HFFc6 (cell line): ENCODE data around the gene CYP2F1. TPM values are rescaled to one million over a fixed set of nuclear protein-coding genes. Genes with fewer than 3 reads are reported as not detected.
"Not testable (repeated sequence)": the region's sequence is repeated elsewhere in the genome, so short reads cannot be mapped to it uniquely, and the experiment has no call there.

ENCODE experiments used
- DNase-seq: peaks from one replicate; pipeline ENCODE4 v3.0.0-alpha.2; 2018
- H3K27ac Mint-ChIP-seq: 2 replicates; pipeline ENCODE4 v1.8.0; 2020; ENCODE audit warnings: mild to moderate bottlenecking, mixed read lengths
- H3K27me3 Mint-ChIP-seq: 2 replicates; pipeline ENCODE4 v1.8.0; 2021; ENCODE audit warnings: mild to moderate bottlenecking, moderate library complexity, mixed read lengths; ENCODE audit not compliant: insufficient read depth
- H3K36me3 Mint-ChIP-seq: 2 replicates; pipeline ENCODE4 v1.8.0; 2021; ENCODE audit warnings: low read depth, mixed read lengths
- H3K4me1 Mint-ChIP-seq: 2 replicates; pipeline ENCODE4 v1.8.0; 2020; ENCODE audit warnings: low read depth, mixed read lengths
- H3K4me3 Mint-ChIP-seq: 2 replicates; pipeline ENCODE4 v1.8.0; 2020; ENCODE audit warnings: mild to moderate bottlenecking, moderate library complexity, mixed read lengths
- H3K9me3 Mint-ChIP-seq: 2 replicates; pipeline ENCODE4 v1.8.0; 2020; ENCODE audit warnings: mild to moderate bottlenecking, mixed read lengths
- total RNA-seq, 6 experiments: library from RNA; stranded (reverse); fragmentation: NEBNext Ultra II Directional; extraction: Animal tissue kit (Norgen Biotek cat#: 25700); gene quantifications; 2 replicates in 1 of 6; 3 replicates in 5 of 6; pipeline ENCODE4 v1.2.3, GENCODE V29; 2021
- TF ChIP-seq, protein P1 (sequence below): fragments of 200-600 bp; sonication (generic); IDR thresholded peaks from 2 replicates; pipeline ENCODE4 v1.5.0; 2021; ENCODE audit warnings: antibody characterized with exemption, mild to moderate bottlenecking

The CYP2F1 gene
- total RNA-seq, 6 experiments from 2014 or later: not detected

GRCh38 chr19:41088151-41088550 is 26.1 kb upstream of the CYP2F1 start, which contains the start of gene CYP2A13:
CYP2A13 (plus strand) TSS chr19:41088451; CDS start chr19:41088472, 21 bp downstream.
- Mint-ChIP-seq H3K27ac (no peak within 1 kb of the TSS), H3K27me3 (peaks cover 23% of the 10 kb centered on the region), H3K4me3 (no peak within 1 kb of the TSS), H3K36me3 (no peaks in the 10 kb centered on the region), H3K9me3 (no peaks in the 10 kb centered on the region), H3K4me1 (no peaks in the 10 kb centered on the region)
- TF ChIP-seq, protein P1, sequence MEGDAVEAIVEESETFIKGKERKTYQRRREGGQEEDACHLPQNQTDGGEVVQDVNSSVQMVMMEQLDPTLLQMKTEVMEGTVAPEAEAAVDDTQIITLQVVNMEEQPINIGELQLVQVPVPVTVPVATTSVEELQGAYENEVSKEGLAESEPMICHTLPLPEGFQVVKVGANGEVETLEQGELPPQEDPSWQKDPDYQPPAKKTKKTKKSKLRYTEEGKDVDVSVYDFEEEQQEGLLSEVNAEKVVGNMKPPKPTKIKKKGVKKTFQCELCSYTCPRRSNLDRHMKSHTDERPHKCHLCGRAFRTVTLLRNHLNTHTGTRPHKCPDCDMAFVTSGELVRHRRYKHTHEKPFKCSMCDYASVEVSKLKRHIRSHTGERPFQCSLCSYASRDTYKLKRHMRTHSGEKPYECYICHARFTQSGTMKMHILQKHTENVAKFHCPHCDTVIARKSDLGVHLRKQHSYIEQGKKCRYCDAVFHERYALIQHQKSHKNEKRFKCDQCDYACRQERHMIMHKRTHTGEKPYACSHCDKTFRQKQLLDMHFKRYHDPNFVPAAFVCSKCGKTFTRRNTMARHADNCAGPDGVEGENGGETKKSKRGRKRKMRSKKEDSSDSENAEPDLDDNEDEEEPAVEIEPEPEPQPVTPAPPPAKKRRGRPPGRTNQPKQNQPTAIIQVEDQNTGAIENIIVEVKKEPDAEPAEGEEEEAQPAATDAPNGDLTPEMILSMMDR: no peak
- DNase-seq: no peak

- Mint-ChIP-seq H3K4me3 (no peak overlapping the region), H3K4me1 (no peaks in the 10 kb centered on the region), H3K27me3 (peaks cover 30% of the 10 kb centered on the region), H3K36me3 (no peaks in the 10 kb centered on the region), H3K9me3 (no peaks in the 10 kb centered on the region), H3K27ac (no peak overlapping the region)
- TF ChIP-seq, protein P1: no peak
- no peak for DNase-seq
Measured at GRCh38 chr19:41089959-41090358, 24.3 kb upstream of the CYP2F1 start.

DNA sequence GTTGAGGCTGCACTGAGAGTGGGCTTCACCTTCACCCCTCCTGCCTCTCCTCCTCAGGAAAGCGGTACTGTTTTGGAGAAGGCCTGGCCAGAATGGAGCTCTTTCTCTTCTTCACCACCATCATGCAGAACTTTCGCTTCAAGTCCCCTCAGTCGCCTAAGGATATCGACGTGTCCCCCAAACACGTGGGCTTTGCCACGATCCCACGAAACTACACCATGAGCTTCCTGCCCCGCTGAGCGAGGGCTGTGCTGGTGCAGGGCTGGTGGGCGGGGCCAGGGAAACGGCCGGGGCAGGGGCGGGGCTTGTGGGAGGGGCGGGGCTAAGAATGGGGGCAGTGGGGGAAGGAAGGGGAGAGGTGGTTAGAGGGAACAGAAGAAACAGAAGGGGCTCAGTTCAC is 18.5 kb upstream of the CYP2F1 start:
- TF ChIP-seq, protein P1: no peak
- no peak for DNase-seq
- no peak overlapping the region for H3K4me3 Mint-ChIP-seq
- no peaks in the 10 kb centered on the region for H3K36me3 Mint-ChIP-seq
- H3K27me3 Mint-ChIP-seq: peaks cover 25% of the 10 kb centered on the region
- H3K4me1 Mint-ChIP-seq: no peaks in the 10 kb centered on the region
- H3K9me3 Mint-ChIP-seq: no peaks in the 10 kb centered on the region; the same call in 1 of the 2 replicates
- no peak overlapping the region for H3K27ac Mint-ChIP-seq

DNA sequence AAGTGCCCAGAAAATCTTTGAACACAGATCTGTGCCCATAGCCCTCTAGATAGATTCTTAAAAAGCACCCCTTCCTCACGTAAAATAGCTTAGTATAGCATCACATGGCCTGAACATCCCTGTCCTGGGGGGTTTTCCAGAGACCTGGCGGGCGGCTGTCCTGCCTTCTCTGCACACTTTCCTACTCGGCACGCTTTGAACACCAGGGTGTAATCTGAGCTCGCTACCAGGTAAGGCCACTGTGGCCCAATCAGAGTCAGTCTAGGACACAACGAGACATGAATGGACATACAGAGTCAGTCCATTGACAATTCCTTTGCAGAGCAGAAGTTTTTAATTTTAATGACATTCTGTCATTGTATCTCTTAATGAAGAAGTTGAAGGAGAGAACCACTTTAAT is 17.9 kb upstream of the CYP2F1 start:
- no peaks in the 10 kb centered on the region for H3K4me1 Mint-ChIP-seq
- no peak overlapping the region for H3K27ac Mint-ChIP-seq
- no peak for DNase-seq
- H3K36me3 Mint-ChIP-seq: no peaks in the 10 kb centered on the region
- peaks cover 25% of the 10 kb centered on the region for H3K27me3 Mint-ChIP-seq
- H3K4me3 Mint-ChIP-seq: no peak overlapping the region
- H3K9me3 Mint-ChIP-seq: peaks cover under 1% of the 10 kb centered on the region; the same call in 1 of the 2 replicates
- TF ChIP-seq, protein P1: no peak

- no peak for DNase-seq
- Mint-ChIP-seq H3K4me3 (no peak overlapping the region), H3K36me3 (peaks cover 3% of the 10 kb centered on the region), H3K27me3 (peaks cover 24% of the 10 kb centered on the region), H3K9me3 (peaks cover 10% of the 10 kb centered on the region), H3K27ac (no peak overlapping the region), H3K4me1 (no peaks in the 10 kb centered on the region)
- TF ChIP-seq, protein P1: no peak
Measured at GRCh38 chr19:41097302-41097701, 16.9 kb upstream of the CYP2F1 start.

- H3K9me3 Mint-ChIP-seq: peaks cover 15% of the 10 kb centered on the region
- no peaks in the 10 kb centered on the region for H3K4me1 Mint-ChIP-seq
- no peak for DNase-seq
- peaks cover 6% of the 10 kb centered on the region for H3K36me3 Mint-ChIP-seq
- H3K27ac Mint-ChIP-seq: no peak overlapping the region
- TF ChIP-seq, protein P1: no peak
- H3K4me3 Mint-ChIP-seq: no peak overlapping the region
- H3K27me3 Mint-ChIP-seq: peaks cover 22% of the 10 kb centered on the region
Measured at GRCh38 chr19:41098762-41099161, 15.5 kb upstream of the CYP2F1 start.

GRCh38 chr19:41102210-41102609 is 12.0 kb upstream of the CYP2F1 start:
- not testable (repeated sequence) for H3K4me1 Mint-ChIP-seq, DNase-seq, H3K27ac Mint-ChIP-seq, H3K36me3 Mint-ChIP-seq, H3K4me3 Mint-ChIP-seq
- H3K9me3 Mint-ChIP-seq: peaks cover 28% of the 10 kb centered on the region
- H3K27me3 Mint-ChIP-seq: peaks cover 14% of the 10 kb centered on the region
